ENCODE data around the gene GREB1. TPM values are rescaled to one million over a fixed set of nuclear protein-coding genes. Genes with fewer than 3 reads are reported as not detected.

The GREB1 gene
- total RNA-seq, 1 experiment from 2014 or later, result 0.37 TPM

DNA sequence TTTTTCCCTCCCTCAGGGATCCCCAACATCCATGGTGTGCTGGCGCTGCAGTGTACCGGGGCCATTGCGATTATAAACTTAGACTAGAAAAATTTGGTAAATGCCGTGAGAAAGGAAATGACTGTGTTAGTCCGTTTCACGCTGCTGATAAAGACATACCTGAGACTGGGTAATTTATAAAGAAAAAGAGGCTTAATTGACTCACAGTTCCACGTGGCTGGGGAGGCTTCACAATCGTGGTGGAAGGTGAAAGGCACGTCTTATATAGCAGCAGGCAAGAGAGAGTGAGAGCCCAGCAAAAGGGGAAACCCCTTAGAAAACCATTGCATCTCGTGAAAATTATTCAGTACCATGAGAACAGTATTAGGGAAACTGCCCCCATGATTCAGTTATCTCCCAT is 91.8 kb downstream of the GREB1 start:
- Histone ChIP-seq H3K9me2 (ENCODE audit: insufficient read depth) (no peaks in the 10 kb centered on the region), H3F3A (ENCODE audit: insufficient read depth, low read depth) (no peaks in the 10 kb centered on the region), H3K27ac (no peak overlapping the region), H3K79me2 (ENCODE audit: low read depth) (no peaks in the 10 kb centered on the region), H3K36me3 (ENCODE audit: low read depth) (no peaks in the 10 kb centered on the region), H2AFZ (no peak overlapping the region), H3K9me3 (ENCODE audit: insufficient read depth, low read depth) (peaks cover 9% of the 10 kb centered on the region; the same call in 1 of the 2 replicates), H3K4me1 (replicated peaks; ENCODE audit: insufficient read depth) (no peaks in the 10 kb centered on the region), H3K4me3 (no peak overlapping the region), H3K4me2 (no peak overlapping the region), H3K27me3 (ENCODE audit: insufficient read depth, low read depth) (peaks cover 17% of the 10 kb centered on the region; the same call in 1 of the 2 replicates), H4K20me1 (ENCODE audit: insufficient read depth) (no peaks in the 10 kb centered on the region)
- ChIA-PET POLR2A (ENCODE audit: unreplicated experiment) (no interaction called here), CTCF (no interaction called here)
- BruUV-seq (replicated peaks), result no TSS peak
- intact Hi-C loops (cut with micrococcal nuclease; ENCODE audit: unreplicated experiment), result no loop called here
- TF ChIP-seq, protein P1, sequence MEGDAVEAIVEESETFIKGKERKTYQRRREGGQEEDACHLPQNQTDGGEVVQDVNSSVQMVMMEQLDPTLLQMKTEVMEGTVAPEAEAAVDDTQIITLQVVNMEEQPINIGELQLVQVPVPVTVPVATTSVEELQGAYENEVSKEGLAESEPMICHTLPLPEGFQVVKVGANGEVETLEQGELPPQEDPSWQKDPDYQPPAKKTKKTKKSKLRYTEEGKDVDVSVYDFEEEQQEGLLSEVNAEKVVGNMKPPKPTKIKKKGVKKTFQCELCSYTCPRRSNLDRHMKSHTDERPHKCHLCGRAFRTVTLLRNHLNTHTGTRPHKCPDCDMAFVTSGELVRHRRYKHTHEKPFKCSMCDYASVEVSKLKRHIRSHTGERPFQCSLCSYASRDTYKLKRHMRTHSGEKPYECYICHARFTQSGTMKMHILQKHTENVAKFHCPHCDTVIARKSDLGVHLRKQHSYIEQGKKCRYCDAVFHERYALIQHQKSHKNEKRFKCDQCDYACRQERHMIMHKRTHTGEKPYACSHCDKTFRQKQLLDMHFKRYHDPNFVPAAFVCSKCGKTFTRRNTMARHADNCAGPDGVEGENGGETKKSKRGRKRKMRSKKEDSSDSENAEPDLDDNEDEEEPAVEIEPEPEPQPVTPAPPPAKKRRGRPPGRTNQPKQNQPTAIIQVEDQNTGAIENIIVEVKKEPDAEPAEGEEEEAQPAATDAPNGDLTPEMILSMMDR (conservative IDR thresholded peaks at IDR 0.05), result no peak
- TF ChIP-seq EZH2 (IDR thresholded peaks at IDR 0.05; ENCODE audit: low read depth), result no peak
- no peak for DNase-seq

DNA sequence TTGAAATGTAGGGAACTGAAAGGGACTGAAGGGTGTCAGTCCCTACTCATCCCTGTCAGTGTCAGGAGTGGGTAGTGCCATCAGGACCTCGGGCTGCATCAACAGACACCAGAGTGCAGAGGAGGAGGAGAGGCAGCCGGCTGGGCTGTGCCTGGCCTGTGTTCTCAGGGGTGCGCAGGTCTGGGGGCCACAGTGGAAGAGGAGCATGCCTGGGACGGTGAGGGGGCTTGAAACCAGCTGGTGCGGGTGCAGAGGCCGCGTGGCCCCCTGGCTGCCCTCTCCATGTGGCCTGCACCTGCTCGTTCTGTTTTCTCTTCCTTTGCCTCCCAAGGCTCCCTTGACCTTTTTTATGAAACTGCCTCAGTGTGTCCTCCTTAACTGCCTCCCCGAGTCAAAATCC is 94.8 kb downstream of the GREB1 start:
- no peaks in the 10 kb centered on the region for H3F3A ChIP-seq (ENCODE audit: insufficient read depth, low read depth)
- TF ChIP-seq, protein P1 (conservative IDR thresholded peaks at IDR 0.05), result no peak
- no peak for TF ChIP-seq EZH2 (IDR thresholded peaks at IDR 0.05; ENCODE audit: low read depth)
- H3K79me2 ChIP-seq (ENCODE audit: low read depth), result no peaks in the 10 kb centered on the region
- DNase-seq, result no peak
- H3K27me3 ChIP-seq (ENCODE audit: insufficient read depth, low read depth), result peaks cover 17% of the 10 kb centered on the region; the same call in 1 of the 2 replicates
- no peaks in the 10 kb centered on the region for H3K4me1 ChIP-seq (replicated peaks; ENCODE audit: insufficient read depth)
- H3K36me3 ChIP-seq (ENCODE audit: low read depth), result no peaks in the 10 kb centered on the region
- intact Hi-C loops (cut with micrococcal nuclease; ENCODE audit: unreplicated experiment), result no loop called here
- no peak overlapping the region for H3K4me3 ChIP-seq
- H3K4me2 ChIP-seq, result no peak overlapping the region
- H3K9me2 ChIP-seq (ENCODE audit: insufficient read depth), result no peaks in the 10 kb centered on the region
- no peak overlapping the region for H2AFZ ChIP-seq
- H4K20me1 ChIP-seq (ENCODE audit: insufficient read depth), result no peaks in the 10 kb centered on the region
- peaks cover 9% of the 10 kb centered on the region; the same call in 1 of the 2 replicates for H3K9me3 ChIP-seq (ENCODE audit: insufficient read depth, low read depth)
- CTCF ChIA-PET, result no interaction called here
- no peak overlapping the region for H3K27ac ChIP-seq
- no TSS peak for BruUV-seq (replicated peaks)
- POLR2A ChIA-PET (ENCODE audit: unreplicated experiment), result no interaction called here

DNA sequence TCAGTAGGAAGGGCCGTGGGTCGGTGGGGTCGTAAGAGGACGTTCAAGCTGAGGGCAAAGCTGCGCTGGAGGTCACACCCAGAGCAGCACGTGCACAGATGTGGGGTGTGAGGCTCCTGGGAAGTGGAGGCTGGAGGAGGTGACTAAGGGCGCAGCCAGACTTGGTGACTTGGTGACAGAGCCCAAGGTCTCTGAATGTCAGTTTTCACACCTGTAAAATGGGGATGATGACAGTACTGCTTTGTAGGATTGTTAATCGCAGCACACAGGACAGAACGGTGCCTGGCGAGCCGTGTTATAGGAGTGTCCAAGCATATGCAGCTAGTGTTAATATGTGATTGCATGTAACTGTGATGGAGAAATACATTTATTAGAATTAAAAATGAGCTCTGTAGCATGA is 95.4 kb downstream of the GREB1 start:
- intact Hi-C loops (cut with micrococcal nuclease; ENCODE audit: unreplicated experiment), result no loop called here
- H3K36me3 ChIP-seq (ENCODE audit: low read depth), result no peaks in the 10 kb centered on the region
- no peak overlapping the region for H2AFZ ChIP-seq
- H3K27ac ChIP-seq, result no peak overlapping the region
- no peaks in the 10 kb centered on the region for H3F3A ChIP-seq (ENCODE audit: insufficient read depth, low read depth)
- peaks cover 17% of the 10 kb centered on the region; the same call in 1 of the 2 replicates for H3K27me3 ChIP-seq (ENCODE audit: insufficient read depth, low read depth)
- no peaks in the 10 kb centered on the region for H3K9me2 ChIP-seq (ENCODE audit: insufficient read depth)
- no TSS peak for BruUV-seq (replicated peaks)
- H3K4me1 ChIP-seq (replicated peaks; ENCODE audit: insufficient read depth), result no peaks in the 10 kb centered on the region
- no peaks in the 10 kb centered on the region for H3K79me2 ChIP-seq (ENCODE audit: low read depth)
- peaks cover 9% of the 10 kb centered on the region; the same call in 1 of the 2 replicates for H3K9me3 ChIP-seq (ENCODE audit: insufficient read depth, low read depth)
- POLR2A ChIA-PET (ENCODE audit: unreplicated experiment), result no interaction called here
- CTCF ChIA-PET, result no interaction called here
- TF ChIP-seq, protein P1 (conservative IDR thresholded peaks at IDR 0.05), result no peak
- TF ChIP-seq EZH2 (IDR thresholded peaks at IDR 0.05; ENCODE audit: low read depth), result no peak
- H3K4me3 ChIP-seq, result no peak overlapping the region
- no peak for DNase-seq
- H4K20me1 ChIP-seq (ENCODE audit: insufficient read depth), result no peaks in the 10 kb centered on the region
- H3K4me2 ChIP-seq, result no peak overlapping the region
